HG03196 (cell line): Measurements from ENCODE around the gene LEF1.

Experiments
- ATAC-seq: cut with Tn5 transposase; IDR thresholded peaks from one replicate; pipeline ENCODE4 v1.9.1; 2021; ENCODE audit not compliant: unreplicated experiment

The LEF1 gene

GRCh38 chr4:108115168-108115526 is 53.6 kb downstream of the LEF1 start:
- ATAC-seq: no peak

GRCh38 chr4:108114503-108114902 is 54.2 kb downstream of the LEF1 start:
- no peak for ATAC-seq

- no peak for ATAC-seq
These were observed 55.5 kb downstream of the LEF1 start for GRCh38 chr4:108113229-108113628.

GRCh38 chr4:108111781-108112180 is 57.0 kb downstream of the LEF1 start:
- no peak for ATAC-seq

- peak; percentile 7 for ATAC-seq
These were observed 58.3 kb downstream of the LEF1 start for GRCh38 chr4:108110450-108110849.

GRCh38 chr4:108109997-108110416 is 58.7 kb downstream of the LEF1 start:
- ATAC-seq: peak; percentile 87

- no peak for ATAC-seq
These were observed 59.6 kb downstream of the LEF1 start for GRCh38 chr4:108109111-108109510.

GRCh38 chr4:108107729-108108382 is 60.9 kb downstream of the LEF1 start:
- ATAC-seq: no peak

GRCh38 chr4:108107101-108107500 is 61.6 kb downstream of the LEF1 start:
- no peak for ATAC-seq

GRCh38 chr4:108106186-108106585 is 62.5 kb downstream of the LEF1 start:
- ATAC-seq: no peak

- no peak for ATAC-seq
These were observed 65.5 kb downstream of the LEF1 start for GRCh38 chr4:108103099-108103862.

GRCh38 chr4:108100827-108101226 is 67.9 kb downstream of the LEF1 start:
- no peak for ATAC-seq

- ATAC-seq: no peak
These were observed 68.9 kb downstream of the LEF1 start for GRCh38 chr4:108099838-108100237.

- no peak for ATAC-seq
These were observed 70.7 kb downstream of the LEF1 start for GRCh38 chr4:108097990-108098553.

- no peak for ATAC-seq
These were observed 73.7 kb downstream of the LEF1 start for GRCh38 chr4:108094923-108095482.

- ATAC-seq: no peak
These were observed 74.6 kb downstream of the LEF1 start for GRCh38 chr4:108094131-108094530.

GRCh38 chr4:108092288-108092687 is 76.4 kb downstream of the LEF1 start:
- no peak for ATAC-seq

- ATAC-seq: no peak
These were observed 81.3 kb downstream of the LEF1 start for GRCh38 chr4:108087293-108087967.

- no peak for ATAC-seq
These were observed 87.5 kb downstream of the LEF1 start for GRCh38 chr4:108081256-108081655.

- ATAC-seq: no peak
These were observed 88.0 kb downstream of the LEF1 start for GRCh38 chr4:108080747-108081146.

- no peak for ATAC-seq
These were observed 90.6 kb downstream of the LEF1 start for GRCh38 chr4:108078024-108078733.
